Activated CD4-positive, alpha-beta T cell treated with anti-CD3 and anti-CD28 coated beads, Interleukin-2, amount 10 ng/mL, durations not matched to agents 24 days and 14 days (primary cell): ENCODE data around the gene JMJD1C. TPM values are rescaled to one million over a fixed set of nuclear protein-coding genes. Genes with fewer than 3 reads are reported as not detected.

Experiments used
- DNase-seq: peaks from one replicate; pipeline ENCODE4 v3.0.0; 2022
- H3K27ac Mint-ChIP-seq: one replicate; pipeline ENCODE4 v1.8.0; 2022; ENCODE audit warnings: mild to moderate bottlenecking, mixed read lengths
- H3K27me3 Mint-ChIP-seq: one replicate; pipeline ENCODE4 v1.8.0; 2022; ENCODE audit warnings: mixed read lengths
- H3K36me3 Mint-ChIP-seq: one replicate; pipeline ENCODE4 v1.8.0; 2022; ENCODE audit warnings: low read depth, mild to moderate bottlenecking, mixed read lengths
- H3K4me1 Mint-ChIP-seq: one replicate; pipeline ENCODE4 v1.8.0; 2021; ENCODE audit warnings: mixed read lengths
- H3K4me3 Mint-ChIP-seq: one replicate; pipeline ENCODE4 v1.8.0; 2022; ENCODE audit warnings: mild to moderate bottlenecking, moderate library complexity, mixed read lengths
- H3K9me3 Mint-ChIP-seq: one replicate; pipeline ENCODE4 v1.8.0; 2021; ENCODE audit warnings: mixed read lengths
- intact Hi-C: fragments of 100-400 bp; cut with micrococcal nuclease; formaldehyde crosslinking; loops from one replicate; pipeline ENCODE4 v1.15.1; 2023
- total RNA-seq: library from RNA; stranded (reverse); gene quantifications from 2 replicates; pipeline ENCODE4 v1.2.3, GENCODE V29; 2022

Gene JMJD1C
- total RNA-seq, 1 donor from 2014 or later: 41.7 TPM

DNA sequence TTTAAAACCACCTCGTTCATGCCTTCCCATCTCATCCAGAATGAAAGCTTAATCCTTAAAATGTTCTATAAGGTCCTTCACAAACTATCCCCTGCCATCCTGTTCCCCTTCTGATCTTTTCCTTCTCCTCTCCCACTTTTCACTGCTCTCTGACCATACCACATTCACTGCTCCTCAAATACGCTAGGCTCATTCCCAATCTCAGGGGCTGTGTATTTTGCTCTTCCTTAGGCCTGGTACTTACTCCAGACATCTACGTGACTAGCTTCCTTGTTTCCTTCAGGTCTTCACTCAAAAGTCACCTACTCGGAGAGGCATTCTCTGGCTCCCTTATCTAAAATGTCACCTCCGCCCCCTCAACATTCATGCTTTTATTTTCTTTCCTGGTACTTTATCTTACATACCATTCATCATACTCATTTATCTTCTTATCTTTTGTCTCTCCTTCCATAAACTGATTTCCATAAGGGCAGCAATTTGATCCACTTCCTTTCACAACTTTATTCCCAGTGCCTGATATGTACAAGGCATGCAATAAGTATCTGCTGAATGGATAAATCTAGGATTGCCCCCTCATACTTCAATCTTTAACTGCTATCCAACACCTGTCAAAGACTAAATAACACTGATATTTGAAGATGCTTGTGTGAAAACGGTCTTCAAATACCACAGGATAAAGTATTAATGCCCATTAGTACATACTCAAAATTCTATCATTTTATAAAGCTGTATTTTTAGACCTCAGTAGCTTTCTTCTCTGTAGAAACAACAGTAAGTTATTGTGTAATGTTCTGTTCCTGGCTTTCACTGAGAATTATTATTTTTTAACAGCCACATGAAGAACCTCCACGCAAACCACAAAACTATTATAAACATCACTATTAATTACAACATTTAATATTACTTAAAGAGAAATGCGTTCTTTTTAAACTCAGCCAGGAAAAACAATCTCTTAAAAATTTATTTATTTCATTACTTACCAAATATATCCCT is 27.0 kb downstream of the JMJD1C start:
- H3K27me3 Mint-ChIP-seq: no peaks in the 10 kb centered on the region
- H3K27ac Mint-ChIP-seq: no peak overlapping the region
- H3K36me3 Mint-ChIP-seq: no peaks in the 10 kb centered on the region
- peaks cover 4% of the 10 kb centered on the region for H3K4me1 Mint-ChIP-seq
- H3K4me3 Mint-ChIP-seq: no peak overlapping the region
- no peak for DNase-seq
- no peaks in the 10 kb centered on the region for H3K9me3 Mint-ChIP-seq
- intact Hi-C loops: no loop called here

- peaks cover under 1% of the 10 kb centered on the region for H3K9me3 Mint-ChIP-seq
- H3K36me3 Mint-ChIP-seq: no peaks in the 10 kb centered on the region
- intact Hi-C loops: no loop called here
- H3K27me3 Mint-ChIP-seq: no peaks in the 10 kb centered on the region
- H3K4me3 Mint-ChIP-seq: no peak overlapping the region
- H3K4me1 Mint-ChIP-seq: peaks cover 6% of the 10 kb centered on the region
- no peak for DNase-seq
- no peak overlapping the region for H3K27ac Mint-ChIP-seq
Measured at GRCh38 chr10:63437116-63437949, 28.4 kb downstream of the JMJD1C start.

DNA sequence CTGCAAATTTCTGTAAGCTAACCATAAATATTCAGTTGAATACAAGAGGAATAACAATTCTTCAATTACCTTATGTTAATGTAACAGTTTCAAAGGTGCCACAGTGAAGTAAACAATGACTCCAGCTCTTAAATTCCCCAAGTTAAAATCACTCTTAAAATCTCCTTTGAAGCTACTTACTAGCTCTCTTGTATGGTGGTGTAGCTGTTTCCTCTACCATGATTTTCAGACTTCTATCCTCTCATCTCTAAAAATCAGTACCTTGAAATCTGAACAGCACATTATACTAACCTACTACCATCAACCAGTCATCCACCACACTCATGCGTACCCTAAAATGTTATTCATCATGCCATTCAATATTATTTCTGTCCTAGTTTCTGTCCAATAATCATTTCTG is 29.6 kb downstream of the JMJD1C start:
- no peak for DNase-seq
- Mint-ChIP-seq H3K27ac (no peak overlapping the region), H3K4me1 (peaks cover 9% of the 10 kb centered on the region), H3K9me3 (peaks cover 5% of the 10 kb centered on the region), H3K4me3 (no peak overlapping the region), H3K27me3 (no peaks in the 10 kb centered on the region), H3K36me3 (peaks cover 7% of the 10 kb centered on the region)
- intact Hi-C loops: no loop called here

- Mint-ChIP-seq H3K27ac (no peak overlapping the region), H3K36me3 (peaks cover 11% of the 10 kb centered on the region), H3K27me3 (no peaks in the 10 kb centered on the region), H3K9me3 (peaks cover 5% of the 10 kb centered on the region), H3K4me3 (no peak overlapping the region), H3K4me1 (peaks cover 13% of the 10 kb centered on the region)
- DNase-seq: no peak
- intact Hi-C loops: no loop called here
Measured at GRCh38 chr10:63434866-63435854, 30.6 kb downstream of the JMJD1C start.

- no peaks in the 10 kb centered on the region for H3K27me3 Mint-ChIP-seq
- intact Hi-C loops: no loop called here
- no peak overlapping the region for H3K27ac Mint-ChIP-seq
- H3K4me3 Mint-ChIP-seq: no peak overlapping the region
- H3K36me3 Mint-ChIP-seq: peaks cover 14% of the 10 kb centered on the region
- peaks cover 15% of the 10 kb centered on the region for H3K4me1 Mint-ChIP-seq
- DNase-seq: no peak
- H3K9me3 Mint-ChIP-seq: peaks cover 5% of the 10 kb centered on the region
Measured at GRCh38 chr10:63431962-63432797, 33.6 kb downstream of the JMJD1C start.

- no peak overlapping the region for H3K4me3 Mint-ChIP-seq
- no peaks in the 10 kb centered on the region for H3K27me3 Mint-ChIP-seq
- H3K4me1 Mint-ChIP-seq: peaks cover 15% of the 10 kb centered on the region
- no peak overlapping the region for H3K27ac Mint-ChIP-seq
- H3K9me3 Mint-ChIP-seq: peaks cover 5% of the 10 kb centered on the region
- DNase-seq: no peak
- intact Hi-C loops: no loop called here
- peaks cover 14% of the 10 kb centered on the region for H3K36me3 Mint-ChIP-seq
Measured at GRCh38 chr10:63430999-63431356, 34.8 kb downstream of the JMJD1C start.

DNA sequence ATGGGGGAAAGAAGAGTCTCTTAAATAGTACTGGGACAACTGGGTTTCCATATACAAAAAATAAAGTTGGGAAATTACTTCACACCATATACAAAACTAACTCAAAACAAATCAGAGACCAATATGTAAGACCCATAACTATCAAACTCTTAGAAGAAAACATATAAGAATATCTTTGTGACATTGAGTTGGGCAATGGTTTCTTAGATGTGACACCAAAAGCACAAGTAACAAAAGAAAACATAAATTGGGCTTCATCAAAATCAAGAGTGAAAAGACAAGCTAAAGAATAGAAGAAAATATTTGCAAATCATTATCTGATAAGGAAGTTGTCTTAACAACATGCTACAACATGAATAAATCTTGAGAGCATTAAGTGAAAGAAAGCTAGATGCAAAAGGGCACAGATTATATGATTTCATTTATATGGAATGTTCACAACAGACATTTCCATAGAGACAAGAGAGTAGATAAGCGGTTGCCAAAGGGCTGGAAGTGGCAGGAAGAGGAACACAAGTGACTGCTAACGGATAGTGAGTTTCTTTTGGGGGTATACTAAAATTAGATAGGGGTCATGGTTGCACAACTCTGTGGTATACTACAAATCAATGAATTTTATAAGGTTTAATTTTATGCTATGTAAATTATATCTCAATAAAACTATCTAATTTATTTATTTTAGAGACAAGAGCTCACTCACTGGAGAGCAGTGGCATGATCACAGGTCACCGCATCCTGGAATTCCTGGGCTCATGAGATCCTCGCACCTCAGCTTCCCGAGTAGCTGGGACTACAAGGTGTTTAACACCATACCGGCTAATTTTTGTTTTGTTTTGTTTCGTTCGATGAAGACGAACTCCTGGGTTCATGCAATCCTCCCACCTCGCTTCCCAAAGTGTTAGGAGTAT is 35.4 kb downstream of the JMJD1C start:
- no peak for DNase-seq
- H3K36me3 Mint-ChIP-seq: peaks cover 14% of the 10 kb centered on the region
- intact Hi-C loops: no loop called here
- no peak overlapping the region for H3K4me3 Mint-ChIP-seq
- peaks cover 15% of the 10 kb centered on the region for H3K4me1 Mint-ChIP-seq
- peaks cover 5% of the 10 kb centered on the region for H3K9me3 Mint-ChIP-seq
- no peaks in the 10 kb centered on the region for H3K27me3 Mint-ChIP-seq
- H3K27ac Mint-ChIP-seq: no peak overlapping the region

DNA sequence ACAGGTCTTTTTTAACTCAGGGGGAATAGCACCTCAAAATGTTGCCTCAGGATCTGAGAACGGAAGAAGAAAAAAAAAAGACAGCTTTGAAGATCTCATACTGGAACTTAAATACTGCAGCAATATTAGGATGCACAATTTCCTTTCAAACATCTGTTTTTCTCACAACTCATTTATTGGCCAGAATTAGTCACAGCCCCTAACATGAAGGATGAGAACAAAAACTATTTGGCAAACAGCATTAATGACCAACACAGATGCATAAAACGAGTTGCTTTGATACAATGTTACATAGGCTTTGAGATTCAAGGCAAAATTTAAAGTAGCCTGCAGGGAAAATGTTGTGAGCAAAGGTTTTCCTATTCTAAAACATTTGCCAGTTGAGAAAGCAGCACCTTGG is 36.5 kb downstream of the JMJD1C start:
- no peak overlapping the region for H3K4me3 Mint-ChIP-seq
- peaks cover 5% of the 10 kb centered on the region for H3K9me3 Mint-ChIP-seq
- no peaks in the 10 kb centered on the region for H3K27me3 Mint-ChIP-seq
- no peak for DNase-seq
- H3K27ac Mint-ChIP-seq: no peak overlapping the region
- peaks cover 15% of the 10 kb centered on the region for H3K4me1 Mint-ChIP-seq
- peaks cover 14% of the 10 kb centered on the region for H3K36me3 Mint-ChIP-seq
- intact Hi-C loops: no loop called here

- no peak overlapping the region for H3K4me3 Mint-ChIP-seq
Measured at GRCh38 chr10:63427013-63427412, 38.8 kb downstream of the JMJD1C start.

DNA sequence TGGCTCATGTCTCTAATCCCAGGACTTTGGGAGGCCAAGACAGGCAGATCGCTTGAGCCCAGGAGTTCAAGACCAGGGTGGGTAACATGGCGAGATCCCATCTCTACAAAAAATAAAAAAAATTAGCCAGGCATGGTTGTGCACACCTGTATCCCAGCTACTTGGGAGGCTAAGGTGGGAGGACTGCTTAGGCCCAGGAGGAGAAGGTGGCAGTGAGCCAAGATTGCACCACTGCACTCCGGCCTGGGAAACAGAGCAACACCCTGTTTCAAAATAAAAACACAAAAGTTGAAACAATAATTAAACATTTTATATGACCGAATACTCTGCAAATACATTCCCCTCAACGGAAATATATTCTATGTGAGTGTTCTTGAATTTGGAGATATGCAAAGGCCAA is 40.3 kb downstream of the JMJD1C start:
- Mint-ChIP-seq H3K9me3 (no peaks in the 10 kb centered on the region), H3K4me1 (peaks cover 15% of the 10 kb centered on the region), H3K27ac (no peak overlapping the region), H3K27me3 (no peaks in the 10 kb centered on the region), H3K4me3 (no peak overlapping the region), H3K36me3 (peaks cover 5% of the 10 kb centered on the region)
- DNase-seq: no peak
- intact Hi-C loops: no loop called here

More at GRCh38 chr10:63427013-63427412, 38.8 kb downstream of the JMJD1C start:
- no peak overlapping the region for H3K27ac Mint-ChIP-seq
- no peaks in the 10 kb centered on the region for H3K27me3 Mint-ChIP-seq
- DNase-seq: no peak
- H3K9me3 Mint-ChIP-seq: peaks cover under 1% of the 10 kb centered on the region
- H3K4me1 Mint-ChIP-seq: peaks cover 11% of the 10 kb centered on the region
- intact Hi-C loops: no loop called here
- H3K36me3 Mint-ChIP-seq: peaks cover 11% of the 10 kb centered on the region

- no peak overlapping the region for H3K27ac Mint-ChIP-seq
- H3K27me3 Mint-ChIP-seq: no peaks in the 10 kb centered on the region
- H3K9me3 Mint-ChIP-seq: no peaks in the 10 kb centered on the region
- intact Hi-C loops: no loop called here
- H3K36me3 Mint-ChIP-seq: peaks cover 2% of the 10 kb centered on the region
- no peak for DNase-seq
- H3K4me3 Mint-ChIP-seq: no peak overlapping the region
- H3K4me1 Mint-ChIP-seq: peaks cover 13% of the 10 kb centered on the region
Measured at GRCh38 chr10:63424576-63424975, 41.2 kb downstream of the JMJD1C start.

DNA sequence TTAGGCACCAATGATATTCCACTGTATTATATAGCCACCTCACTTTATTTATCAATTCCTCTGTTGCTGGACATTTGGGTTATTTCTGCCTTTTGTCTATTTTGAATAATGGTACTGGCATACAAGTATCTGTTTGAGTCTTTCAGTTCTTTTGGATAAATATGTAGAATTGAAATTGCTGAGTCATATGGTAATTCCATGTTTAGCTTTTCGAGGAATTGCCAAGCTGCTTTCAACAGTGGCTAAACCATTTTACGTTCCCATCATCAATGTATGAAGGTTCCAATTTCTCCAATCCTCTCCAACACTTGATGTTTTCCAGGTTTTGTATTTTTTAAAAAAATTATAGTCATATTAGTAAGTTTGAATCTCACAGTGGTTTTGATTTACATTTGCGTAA is 42.3 kb downstream of the JMJD1C start:
- DNase-seq: no peak
- Mint-ChIP-seq H3K4me3 (no peak overlapping the region), H3K36me3 (peaks cover 2% of the 10 kb centered on the region), H3K27ac (no peak overlapping the region), H3K9me3 (no peaks in the 10 kb centered on the region), H3K27me3 (no peaks in the 10 kb centered on the region), H3K4me1 (peaks cover 11% of the 10 kb centered on the region)
- intact Hi-C loops: no loop called here
